Endodermal cell (in vitro differentiated cells): Measurements from ENCODE around the gene WDFY2. TPM values are rescaled to one million over a fixed set of nuclear protein-coding genes. Genes with fewer than 3 reads are reported as not detected.
A peak's percentile ranks its signal among the peaks of the same experiment; 100 is the strongest.

Source experiments
- DNase-seq: peaks from one replicate; pipeline ENCODE4 v3.0.0-alpha.2; 2017
- H3K27ac ChIP-seq: 2 replicates; pipeline ENCODE4 v1.5.1; 2013; ENCODE audit warnings: mild to moderate bottlenecking, low read depth, low read length, moderate library complexity
- H3K27me3 ChIP-seq: 2 replicates; pipeline ENCODE4 v1.6.1; 2013; ENCODE audit warnings: mild to moderate bottlenecking, low read length, moderate library complexity; ENCODE audit not compliant: insufficient read depth, control insufficient read depth, poor library complexity, severe bottlenecking
- H3K36me3 ChIP-seq: 2 replicates; pipeline ENCODE4 v1.7.0; 2013; ENCODE audit warnings: mild to moderate bottlenecking, low read length, moderate library complexity; ENCODE audit not compliant: control insufficient read depth, insufficient read depth
- H3K4me1 ChIP-seq: one replicate; pipeline ENCODE4 v1.7.0; 2013; ENCODE audit warnings: low read length; ENCODE audit not compliant: control insufficient read depth, insufficient read depth
- H3K4me3 ChIP-seq: 2 replicates; pipeline ENCODE4 v1.5.1; 2013; ENCODE audit warnings: mild to moderate bottlenecking, low read length, moderate library complexity
- H3K9ac ChIP-seq: 2 replicates; pipeline ENCODE4 v1.6.1; 2013; ENCODE audit warnings: mild to moderate bottlenecking, low read length, moderate library complexity; ENCODE audit not compliant: poor library complexity, severe bottlenecking; ENCODE audit errors: extremely low read depth
- H3K9me3 ChIP-seq: 2 replicates; pipeline ENCODE4 v1.6.1; 2013; ENCODE audit warnings: mild to moderate bottlenecking, low read length, moderate library complexity; ENCODE audit not compliant: control insufficient read depth
- H3K27ac Mint-ChIP-seq: 2 replicates; pipeline ENCODE4 v1.8.0; 2020; ENCODE audit warnings: mixed read lengths
- H3K27me3 Mint-ChIP-seq: 2 replicates; pipeline ENCODE4 v1.8.0; 2021; ENCODE audit warnings: mild to moderate bottlenecking, mixed read lengths; ENCODE audit not compliant: insufficient read depth
- H3K36me3 Mint-ChIP-seq: 2 replicates; pipeline ENCODE4 v1.8.0; 2020; ENCODE audit warnings: low read depth, mixed read lengths
- H3K4me1 Mint-ChIP-seq: 2 replicates; pipeline ENCODE4 v1.8.0; 2020; ENCODE audit warnings: mixed read lengths
- H3K4me3 Mint-ChIP-seq: 2 replicates; pipeline ENCODE4 v1.8.0; 2020; ENCODE audit warnings: mild to moderate bottlenecking, moderate library complexity, mixed read lengths
- H3K9me3 Mint-ChIP-seq: 2 replicates; pipeline ENCODE4 v1.8.0; 2020; ENCODE audit warnings: mild to moderate bottlenecking, mixed read lengths
- CTCF ChIP-seq: fragments of 200-600 bp; sonication (generic); conservative IDR thresholded peaks from 2 replicates; pipeline ENCODE4 v1.5.0; 2021; ENCODE audit warnings: antibody characterized with exemption, mild to moderate bottlenecking
- WGBS, 2 experiments: methylation state at CpG; one replicate each; pipeline versions ENCODE4 v1.1.5 to v1.1.7; 2013; ENCODE audit warnings: missing lambda C conversion rate in 2 of 2, mixed read lengths in 1 of 2; ENCODE audit not compliant: insufficient coverage in 1 of 2, insufficient read length in 1 of 2; 5-methylcytosine and 5-hydroxymethylcytosine counted together
- total RNA-seq, 2 donors: library from RNA; stranded (reverse); fragmentation: NEBNext Ultra II Directional in 1 of 2; extraction: Animal tissue kit (Norgen Biotek cat#: 25700) in 1 of 2; gene quantifications; 2 replicates in 1 of 2; 3 replicates in 1 of 2; pipeline ENCODE4 v1.2.1, GENCODE V29; 2021

Gene WDFY2
- total RNA-seq, 2 donors from 2014 or later = 20.6 to 28.0 TPM

GRCh38 chr13:51550151-51550550 is 34.1 kb upstream of the WDFY2 start:
- no peak for DNase-seq
- no peak overlapping the region for H3K27ac ChIP-seq
- Mint-ChIP-seq H3K27me3 (peaks cover 2% of the 10 kb centered on the region), H3K9me3 (no peaks in the 10 kb centered on the region), H3K4me1 (no peaks in the 10 kb centered on the region), H3K27ac (no peak overlapping the region), H3K36me3 (no peaks in the 10 kb centered on the region), H3K4me3 (no peak overlapping the region)
- H3K4me1 ChIP-seq = no peaks in the 10 kb centered on the region
- no peaks in the 10 kb centered on the region for H3K36me3 ChIP-seq
- H3K9me3 ChIP-seq = no peaks in the 10 kb centered on the region
- H3K4me3 ChIP-seq = no peak overlapping the region
- WGBS, 2 experiments = 100% methylated on average over 1 of the region's 1 CpG
- no peaks in the 10 kb centered on the region for H3K27me3 ChIP-seq
- no peak for TF ChIP-seq CTCF
- H3K9ac ChIP-seq = no peak overlapping the region

- no peaks in the 10 kb centered on the region for H3K9me3 ChIP-seq
- Mint-ChIP-seq H3K27me3 (peaks cover 2% of the 10 kb centered on the region), H3K4me3 (no peak overlapping the region), H3K27ac (no peak overlapping the region), H3K36me3 (no peaks in the 10 kb centered on the region), H3K4me1 (no peaks in the 10 kb centered on the region), H3K9me3 (no peaks in the 10 kb centered on the region)
- no peaks in the 10 kb centered on the region for H3K4me1 ChIP-seq
- no peak overlapping the region for H3K27ac ChIP-seq
- H3K9ac ChIP-seq = no peak overlapping the region
- H3K36me3 ChIP-seq = no peaks in the 10 kb centered on the region
- no peaks in the 10 kb centered on the region for H3K27me3 ChIP-seq
- no peak for DNase-seq
- TF ChIP-seq CTCF = no peak
- H3K4me3 ChIP-seq = no peak overlapping the region
- WGBS, 2 experiments = 89 to 95% methylated on average over 1 of the region's 2 CpGs
Observed at GRCh38 chr13:51551416-51551815, 32.8 kb upstream of the WDFY2 start.

GRCh38 chr13:51552027-51552426 is 32.2 kb upstream of the WDFY2 start:
- H3K9me3 Mint-ChIP-seq = no peaks in the 10 kb centered on the region
- H3K9me3 ChIP-seq = no peaks in the 10 kb centered on the region
- H3K27me3 Mint-ChIP-seq = peaks cover 2% of the 10 kb centered on the region
- H3K9ac ChIP-seq = no peak overlapping the region
- TF ChIP-seq CTCF = no peak
- H3K4me3 Mint-ChIP-seq = no peak overlapping the region
- no peak for DNase-seq
- H3K36me3 ChIP-seq = no peaks in the 10 kb centered on the region
- H3K4me3 ChIP-seq = no peak overlapping the region
- no peaks in the 10 kb centered on the region for H3K4me1 Mint-ChIP-seq
- no peaks in the 10 kb centered on the region for H3K36me3 Mint-ChIP-seq
- no peaks in the 10 kb centered on the region for H3K4me1 ChIP-seq
- no peak overlapping the region for H3K27ac ChIP-seq
- H3K27me3 ChIP-seq = no peaks in the 10 kb centered on the region
- peak overlapping the region; percentile 13 for H3K27ac Mint-ChIP-seq
- WGBS, 2 experiments = 90% methylated on average over 2 of the region's 2 CpGs; no CpG with 5 or more reads in 1 of the 2 experiments
